ENCODE results near the gene MYOM1.

Gene MYOM1

DNA sequence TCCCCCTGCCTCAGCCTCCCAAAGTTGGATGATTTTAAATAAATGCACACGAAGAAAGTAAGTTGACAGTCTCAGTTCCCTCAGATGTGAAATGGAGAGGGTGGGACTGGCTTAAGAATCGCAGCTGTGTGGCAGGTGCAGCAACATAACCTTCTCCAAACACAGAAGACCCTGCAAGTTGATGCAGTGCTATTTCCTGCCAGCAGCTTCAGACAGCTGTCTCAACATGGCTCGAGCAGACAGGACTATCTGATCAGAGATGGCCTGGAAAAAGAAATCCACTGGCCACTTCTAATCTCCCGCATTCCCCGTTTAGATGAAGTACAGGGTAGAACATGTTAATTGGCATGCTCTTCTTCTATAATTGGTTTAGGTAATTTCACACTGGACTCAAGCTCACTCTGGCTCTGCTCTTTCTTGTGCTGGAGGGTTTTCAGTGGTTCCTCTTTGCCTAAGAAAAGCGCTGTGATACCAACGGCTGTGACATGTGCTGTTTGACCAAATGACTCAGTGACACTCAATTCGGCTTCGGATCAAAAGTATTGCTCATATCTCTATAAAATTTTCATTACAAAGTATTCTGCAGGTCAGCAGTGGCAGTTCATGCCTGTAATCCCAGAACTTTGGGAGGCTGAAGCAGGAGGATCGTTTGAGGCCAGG lies 40.2 kb downstream of the MYOM1 start:
- peak; percentile 77 for DNase-seq (ENCODE audit: low read depth)
- H3K4me3 ChIP-seq (ENCODE audit: low read depth, low read length), result no peak overlapping the region
- TF ChIP-seq, protein P1, sequence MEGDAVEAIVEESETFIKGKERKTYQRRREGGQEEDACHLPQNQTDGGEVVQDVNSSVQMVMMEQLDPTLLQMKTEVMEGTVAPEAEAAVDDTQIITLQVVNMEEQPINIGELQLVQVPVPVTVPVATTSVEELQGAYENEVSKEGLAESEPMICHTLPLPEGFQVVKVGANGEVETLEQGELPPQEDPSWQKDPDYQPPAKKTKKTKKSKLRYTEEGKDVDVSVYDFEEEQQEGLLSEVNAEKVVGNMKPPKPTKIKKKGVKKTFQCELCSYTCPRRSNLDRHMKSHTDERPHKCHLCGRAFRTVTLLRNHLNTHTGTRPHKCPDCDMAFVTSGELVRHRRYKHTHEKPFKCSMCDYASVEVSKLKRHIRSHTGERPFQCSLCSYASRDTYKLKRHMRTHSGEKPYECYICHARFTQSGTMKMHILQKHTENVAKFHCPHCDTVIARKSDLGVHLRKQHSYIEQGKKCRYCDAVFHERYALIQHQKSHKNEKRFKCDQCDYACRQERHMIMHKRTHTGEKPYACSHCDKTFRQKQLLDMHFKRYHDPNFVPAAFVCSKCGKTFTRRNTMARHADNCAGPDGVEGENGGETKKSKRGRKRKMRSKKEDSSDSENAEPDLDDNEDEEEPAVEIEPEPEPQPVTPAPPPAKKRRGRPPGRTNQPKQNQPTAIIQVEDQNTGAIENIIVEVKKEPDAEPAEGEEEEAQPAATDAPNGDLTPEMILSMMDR (IDR thresholded peaks at IDR 0.05; ENCODE audit: insufficient read depth, low read depth, low read length, missing control alignments), result no peak

DNA sequence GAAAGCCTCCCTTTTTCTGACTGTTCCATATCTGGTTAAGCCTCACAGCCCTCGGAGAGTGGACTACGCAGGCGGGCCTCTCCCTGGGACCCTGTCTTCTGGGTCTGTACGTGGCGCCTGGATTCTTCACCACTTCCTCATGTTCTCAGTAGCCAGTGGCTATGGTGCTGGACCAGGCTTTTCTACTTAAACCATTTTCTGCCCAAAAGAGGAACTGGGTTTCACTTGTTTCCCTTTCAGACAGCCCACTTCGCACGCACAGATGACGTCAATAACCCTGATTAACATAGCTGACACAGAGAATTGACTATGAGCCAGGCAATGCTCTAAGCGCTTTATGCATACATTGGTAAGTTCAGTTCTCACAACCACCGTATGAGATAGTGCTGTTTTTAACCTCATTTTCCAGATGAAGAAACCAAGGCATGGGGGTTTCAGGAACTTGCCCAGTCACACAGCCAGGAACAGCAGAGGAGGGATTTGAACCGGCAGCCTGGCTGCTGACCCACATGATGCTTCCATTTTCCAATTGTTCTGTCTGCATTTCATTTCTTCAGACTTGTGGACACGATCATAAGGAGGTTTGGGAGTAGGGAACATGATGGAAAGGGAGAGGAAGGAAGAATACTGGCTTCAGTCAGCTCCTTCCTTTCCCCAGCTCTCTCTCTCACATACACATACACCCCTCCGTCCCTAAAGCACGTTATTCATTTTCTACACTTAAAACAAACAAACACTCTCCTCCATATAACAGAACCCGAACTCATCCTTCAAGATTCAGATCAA lies 41.7 kb downstream of the MYOM1 start:
- TF ChIP-seq, protein P1 (IDR thresholded peaks at IDR 0.05; ENCODE audit: insufficient read depth, low read depth, low read length, missing control alignments), result no peak
- peak overlapping the region; percentile 2 for H3K4me3 ChIP-seq (ENCODE audit: low read depth, low read length)
- DNase-seq (ENCODE audit: low read depth), result peak; percentile 97

- H3K4me3 ChIP-seq (ENCODE audit: low read depth, low read length), result no peak overlapping the region
- TF ChIP-seq, protein P1 (IDR thresholded peaks at IDR 0.05; ENCODE audit: insufficient read depth, low read depth, low read length, missing control alignments), result no peak
- no peak for DNase-seq (ENCODE audit: low read depth)
Observed at GRCh38 chr18:3175195-3175758, 44.5 kb downstream of the MYOM1 start.

DNA sequence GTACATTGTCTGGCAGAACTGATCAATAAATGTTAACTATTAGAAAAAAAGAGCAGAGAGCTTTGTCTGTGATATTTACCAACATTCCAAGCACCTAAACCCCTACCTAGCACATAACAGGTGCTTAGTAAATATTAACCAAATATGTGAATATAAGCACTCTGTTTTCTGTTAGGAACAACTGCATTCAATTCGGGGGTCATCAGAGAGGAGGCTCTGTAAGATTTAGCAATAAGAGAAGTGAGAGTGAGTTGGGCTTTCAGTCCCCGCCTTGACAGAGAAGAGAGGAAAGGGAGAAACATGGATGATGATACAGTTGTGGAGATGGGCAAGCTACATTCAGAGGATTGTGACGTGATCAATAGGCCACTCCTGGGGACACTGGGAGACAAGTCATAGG lies 47.7 kb downstream of the MYOM1 start:
- DNase-seq (ENCODE audit: low read depth), result no peak
- TF ChIP-seq, protein P1 (IDR thresholded peaks at IDR 0.05; ENCODE audit: insufficient read depth, low read depth, low read length, missing control alignments), result no peak
- H3K4me3 ChIP-seq (ENCODE audit: low read depth, low read length), result no peak overlapping the region

GRCh38 chr18:3171631-3172030 lies 48.1 kb downstream of the MYOM1 start:
- TF ChIP-seq, protein P1 (IDR thresholded peaks at IDR 0.05; ENCODE audit: insufficient read depth, low read depth, low read length, missing control alignments), result no peak
- no peak for DNase-seq (ENCODE audit: low read depth)
- H3K4me3 ChIP-seq (ENCODE audit: low read depth, low read length), result no peak overlapping the region

DNA sequence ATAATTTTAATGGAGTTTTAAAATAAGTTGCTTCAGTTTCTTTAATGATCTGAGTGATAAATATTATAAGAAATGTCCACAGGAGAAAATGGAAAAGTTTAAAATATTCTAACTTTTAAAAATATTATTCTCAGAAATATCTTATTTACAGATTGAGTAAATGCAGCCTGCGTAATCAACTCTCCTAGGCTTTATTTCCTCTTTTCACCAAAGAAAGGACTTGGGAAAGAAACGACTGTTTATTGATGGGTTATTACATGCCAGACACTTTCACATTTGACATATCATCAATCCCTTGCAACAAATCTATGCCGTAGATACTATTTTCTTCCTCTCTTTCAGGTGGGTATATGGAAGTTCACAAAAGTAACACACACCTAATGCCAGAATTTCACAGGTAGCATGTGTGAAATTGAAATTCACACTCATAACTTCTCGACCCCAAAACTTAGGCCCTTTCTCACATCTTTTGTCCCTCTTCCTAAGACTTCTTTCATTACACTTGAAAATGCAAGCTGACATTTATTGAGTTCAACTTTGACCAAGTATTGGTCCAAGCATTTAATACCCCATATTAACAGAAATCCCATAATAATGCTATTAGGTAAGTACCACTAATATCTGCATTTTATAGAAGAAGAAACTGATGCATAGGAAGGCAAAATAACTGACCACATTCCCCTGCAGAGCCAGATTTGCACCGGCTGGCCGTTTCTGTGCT lies 49.2 kb downstream of the MYOM1 start:
- TF ChIP-seq, protein P1 (IDR thresholded peaks at IDR 0.05; ENCODE audit: insufficient read depth, low read depth, low read length, missing control alignments), result no peak
- no peak for DNase-seq (ENCODE audit: low read depth)
- no peak overlapping the region for H3K4me3 ChIP-seq (ENCODE audit: low read depth, low read length)
